Upper lobe of right lung (tissue), 1 donor: ENCODE data around the gene EEF1AKMT3. TPM values are rescaled to one million over a fixed set of nuclear protein-coding genes. Genes with fewer than 3 reads are reported as not detected.
"Not testable (repeated sequence)": the region's sequence is repeated elsewhere in the genome, so short reads cannot be mapped to it uniquely, and the experiment has no call there.

ENCODE experiments used
- ATAC-seq: fragments of 200-7000 bp; cut with Tn5 transposase; one replicate; pipeline ENCODE4 v1.9.1; 2020; ENCODE audit warnings: mild to moderate bottlenecking, moderate library complexity
- DNase-seq: peaks from one replicate; pipeline ENCODE4 v3.0.0-alpha.2; 2020
- H3K27ac ChIP-seq: fragments of 200-600 bp; one replicate; pipeline ENCODE4 v1.8.0; 2022
- H3K27me3 ChIP-seq: fragments of 200-600 bp; one replicate; pipeline ENCODE4 v1.8.0; 2022; ENCODE audit warnings: mild to moderate bottlenecking
- H3K36me3 ChIP-seq: fragments of 200-600 bp; one replicate; pipeline ENCODE4 v1.8.0; 2022
- H3K4me1 ChIP-seq: fragments of 200-600 bp; one replicate; pipeline ENCODE4 v1.8.0; 2022
- H3K4me3 ChIP-seq: fragments of 200-600 bp; one replicate; pipeline ENCODE4 v1.8.0; 2022; ENCODE audit warnings: mild to moderate bottlenecking
- H3K9me3 ChIP-seq: fragments of 200-600 bp; one replicate; pipeline ENCODE4 v1.8.0; 2022
- intact Hi-C: fragments of 100-400 bp; cut with DNase I; formaldehyde crosslinking; loops from one replicate; pipeline ENCODE4 v1.11.0; 2022
- total RNA-seq: library from RNA; stranded (reverse); fragmentation: NEBNext Ultra II Directional; extraction: Animal tissue kit (Norgen Biotek cat#: 25700); gene quantifications from one replicate; pipeline ENCODE4 v1.2.1, GENCODE V29; 2021
- TF ChIP-seq, protein P1 (sequence below): fragments of 200-600 bp; IDR thresholded peaks from one replicate; pipeline ENCODE4 v1.8.0; 2022; ENCODE audit warnings: antibody characterized with exemption
- donor health status: DM: no; HTN: yes; CAD: no; lungs with severe emphysema.

The EEF1AKMT3 gene
- total RNA-seq, 1 donor from 2014 or later, result 8.0 TPM

GRCh38 chr12:57767876-57768275, 4.5 kb upstream of the EEF1AKMT3 start:
- DNase-seq (no peak), ATAC-seq (no peak)
- TF ChIP-seq, protein P1, sequence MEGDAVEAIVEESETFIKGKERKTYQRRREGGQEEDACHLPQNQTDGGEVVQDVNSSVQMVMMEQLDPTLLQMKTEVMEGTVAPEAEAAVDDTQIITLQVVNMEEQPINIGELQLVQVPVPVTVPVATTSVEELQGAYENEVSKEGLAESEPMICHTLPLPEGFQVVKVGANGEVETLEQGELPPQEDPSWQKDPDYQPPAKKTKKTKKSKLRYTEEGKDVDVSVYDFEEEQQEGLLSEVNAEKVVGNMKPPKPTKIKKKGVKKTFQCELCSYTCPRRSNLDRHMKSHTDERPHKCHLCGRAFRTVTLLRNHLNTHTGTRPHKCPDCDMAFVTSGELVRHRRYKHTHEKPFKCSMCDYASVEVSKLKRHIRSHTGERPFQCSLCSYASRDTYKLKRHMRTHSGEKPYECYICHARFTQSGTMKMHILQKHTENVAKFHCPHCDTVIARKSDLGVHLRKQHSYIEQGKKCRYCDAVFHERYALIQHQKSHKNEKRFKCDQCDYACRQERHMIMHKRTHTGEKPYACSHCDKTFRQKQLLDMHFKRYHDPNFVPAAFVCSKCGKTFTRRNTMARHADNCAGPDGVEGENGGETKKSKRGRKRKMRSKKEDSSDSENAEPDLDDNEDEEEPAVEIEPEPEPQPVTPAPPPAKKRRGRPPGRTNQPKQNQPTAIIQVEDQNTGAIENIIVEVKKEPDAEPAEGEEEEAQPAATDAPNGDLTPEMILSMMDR, result no peak
- no peak overlapping the region for H3K27ac ChIP-seq
- peaks cover 24% of the 10 kb centered on the region for H3K36me3 ChIP-seq
- H3K9me3 ChIP-seq, result no peaks in the 10 kb centered on the region
- intact Hi-C loops, result no loop called here
- no peak overlapping the region for H3K4me3 ChIP-seq
- H3K27me3 ChIP-seq, result peaks cover 39% of the 10 kb centered on the region
- H3K4me1 ChIP-seq, result peaks cover 37% of the 10 kb centered on the region

GRCh38 chr12:57769594-57769993, 2.8 kb upstream of the EEF1AKMT3 start:
- H3K4me1 ChIP-seq, result peaks cover 43% of the 10 kb centered on the region
- H3K9me3 ChIP-seq, result no peaks in the 10 kb centered on the region
- DNase-seq (no peak), ATAC-seq (no peak)
- TF ChIP-seq, protein P1, result no peak
- peaks cover 21% of the 10 kb centered on the region for H3K27me3 ChIP-seq
- no peak overlapping the region for H3K4me3 ChIP-seq
- intact Hi-C loops, result no loop called here
- H3K27ac ChIP-seq, result no peak overlapping the region
- peaks cover 24% of the 10 kb centered on the region for H3K36me3 ChIP-seq

DNA sequence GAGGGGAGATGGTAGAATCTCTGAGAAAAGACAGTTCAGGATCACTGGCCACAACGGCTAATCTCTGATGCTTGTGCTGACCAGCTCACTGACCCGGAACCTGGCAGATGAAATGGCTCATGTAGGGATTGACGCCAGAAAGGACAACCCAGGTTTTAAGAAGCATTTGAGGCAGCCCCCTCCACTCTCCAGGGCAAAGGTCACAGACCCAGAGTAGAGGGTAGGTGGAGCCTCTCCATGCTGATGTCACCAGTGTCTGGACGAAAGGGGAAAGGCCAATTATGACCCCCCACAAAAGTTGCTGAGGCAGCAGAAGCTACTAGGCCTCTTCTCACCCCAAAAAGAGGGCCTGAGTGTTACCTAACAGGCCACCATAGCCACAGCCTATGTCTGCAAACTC, 1.7 kb upstream of the EEF1AKMT3 start:
- DNase-seq (no peak), ATAC-seq (no peak)
- H3K27ac ChIP-seq, result no peak overlapping the region
- peaks cover 24% of the 10 kb centered on the region for H3K36me3 ChIP-seq
- peaks cover 10% of the 10 kb centered on the region for H3K27me3 ChIP-seq
- TF ChIP-seq, protein P1, result no peak
- intact Hi-C loops, result no loop called here
- H3K9me3 ChIP-seq, result no peaks in the 10 kb centered on the region
- no peak overlapping the region for H3K4me3 ChIP-seq
- peaks cover 31% of the 10 kb centered on the region for H3K4me1 ChIP-seq

DNA sequence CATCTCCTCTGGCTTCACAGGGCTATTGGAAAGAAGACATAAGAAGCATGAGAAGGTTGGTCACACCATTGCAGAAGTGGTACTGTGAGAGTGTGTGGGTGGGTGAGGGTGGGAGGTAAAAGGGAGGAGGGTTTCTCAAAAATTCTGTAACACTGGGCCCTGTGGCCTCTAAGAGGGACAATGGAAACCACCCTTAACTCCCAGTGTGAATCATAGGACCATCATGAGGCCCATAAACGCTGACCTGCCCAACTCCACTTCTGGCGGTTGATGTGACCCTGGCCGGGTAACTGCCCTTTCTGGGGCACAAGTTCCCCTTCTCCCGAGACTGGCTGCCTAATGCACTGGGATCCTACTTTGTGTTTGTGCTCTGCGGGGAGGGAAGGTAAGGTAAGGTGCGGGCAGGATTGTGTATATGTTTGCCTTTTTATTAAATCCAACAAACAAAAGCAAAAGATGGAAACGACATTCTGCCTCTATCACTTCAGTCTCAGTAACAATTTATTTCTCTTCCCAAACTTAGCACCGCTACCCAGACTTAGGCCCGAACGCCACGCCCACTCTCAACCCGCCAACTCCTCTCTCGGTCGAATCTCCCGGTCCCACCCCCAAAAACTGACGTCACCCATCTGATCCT, 1.1 kb upstream of the EEF1AKMT3 start:
- Histone ChIP-seq H3K9me3 (no peaks in the 10 kb centered on the region), H3K27ac (peak overlapping the region; percentile 92), H3K27me3 (peaks cover 6% of the 10 kb centered on the region), H3K4me3 (peak overlapping the region; percentile 78), H3K4me1 (peaks cover 25% of the 10 kb centered on the region), H3K36me3 (peaks cover 24% of the 10 kb centered on the region)
- TF ChIP-seq, protein P1, result no peak
- DNase-seq (peak; percentile 93), ATAC-seq (peak; percentile 78)
- intact Hi-C loops, result no loop called here

DNA sequence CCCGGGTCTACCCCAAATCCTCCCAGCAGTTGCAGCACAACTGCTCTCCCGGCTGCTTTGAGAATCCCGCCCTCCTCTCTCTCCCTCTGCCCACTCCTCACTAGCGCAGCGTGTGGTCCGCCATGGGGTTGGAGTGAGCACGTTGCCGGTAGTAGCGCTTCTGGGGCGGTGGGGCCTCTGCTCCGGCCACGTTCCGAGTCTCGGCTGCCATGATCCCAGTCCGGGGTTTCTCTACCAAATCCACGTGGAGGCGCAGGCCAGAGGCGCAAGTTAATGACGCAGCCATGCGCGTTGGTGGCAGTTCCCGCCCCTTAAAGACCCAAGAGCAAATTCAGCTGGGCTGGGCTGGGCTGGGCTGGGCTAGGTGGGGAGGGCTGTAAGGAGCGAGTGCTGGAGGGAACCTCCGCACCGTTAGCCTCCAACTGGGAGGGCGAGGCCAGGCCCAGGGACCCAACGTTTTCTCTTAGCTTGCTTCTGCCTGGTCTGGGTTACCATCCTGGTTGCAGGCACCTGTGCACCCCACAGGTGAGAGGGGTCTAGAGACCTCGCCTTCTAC, 463 bp upstream of the EEF1AKMT3 start, which contains the start of gene METTL1:
TSS of gene METTL1 (minus strand) at position 233 of the 556 bp plus-strand sequence. CDS start at position 211, 22 bp downstream.
- intact Hi-C loops, result no loop called here
- Histone ChIP-seq H3K4me1 (peaks cover 19% of the 10 kb centered on the region), H3K9me3 (no peaks in the 10 kb centered on the region), H3K27me3 (peaks cover 2% of the 10 kb centered on the region), H3K4me3 (peak within 1 kb of the TSS; percentile 78), H3K27ac (peak within 1 kb of the TSS; percentile 92), H3K36me3 (peaks cover 24% of the 10 kb centered on the region)
- ATAC-seq, result peak; percentile 95
- TF ChIP-seq, protein P1, result no peak
- DNase-seq, result peak; percentile 97

- peaks cover 18% of the 10 kb centered on the region for H3K4me1 ChIP-seq
These were observed 2.2 kb downstream of the EEF1AKMT3 start for GRCh38 chr12:57774634-57775033.

More at GRCh38 chr12:57774634-57775033, 2.2 kb downstream of the EEF1AKMT3 start:
- ATAC-seq, H3K4me3 ChIP-seq, H3K27me3 ChIP-seq, H3K27ac ChIP-seq, intact Hi-C loops, H3K9me3 ChIP-seq: not testable (repeated sequence)
- peaks cover 11% of the 10 kb centered on the region for H3K36me3 ChIP-seq
- DNase-seq, result peak; percentile 25
